Measurements from ENCODE around the gene CLP1. TPM values are rescaled to one million over a fixed set of nuclear protein-coding genes. Genes with fewer than 3 reads are reported as not detected.

The CLP1 gene
- polyA plus RNA-seq, 3 donors = 7.6 to 17.9 (median 12.9) TPM

GRCh38 chr11:57674251-57674650 is 16.7 kb downstream of the CLP1 start:
- Mint-ChIP-seq H3K27ac (peak overlapping the region in 2 of 7 donors; percentile 3 to 28), H3K27me3 (ENCODE audit: low read depth in 3 of 3) (peaks cover 0 to 1% (median 0%) of the 10 kb centered on the region in 3 donors), H3K4me1 (peaks cover 17% of the 10 kb centered on the region), H3K4me3 (no peak overlapping the region), H3K36me3 (peaks cover 56 to 60% of the 10 kb centered on the region in 2 donors), H3K9me3 (no peaks in the 10 kb centered on the region)
- H3K9ac ChIP-seq (ENCODE audit: insufficient read depth, low read length, poor library complexity, severe bottlenecking) = no peak overlapping the region
- peaks cover 4 to 6% of the 10 kb centered on the region in 2 donors for H3K4me1 ChIP-seq (ENCODE audit: control insufficient read depth in 1 of 2, insufficient read depth in 2 of 2, low read length in 2 of 2)
- H3K27ac ChIP-seq (ENCODE audit: low read depth in 1 of 2, low read length in 2 of 2) = peak overlapping the region in 1 of 2 donors; percentile 9
- no peak for DNase-seq
- H4K20me1 ChIP-seq (ENCODE audit: insufficient read depth, low read length) = peaks cover 99% of the 10 kb centered on the region
- no peak overlapping the region for H3K4me2 ChIP-seq (replicated peaks; ENCODE audit: extremely low read depth, low read length, poor library complexity, severe bottlenecking)
- no peaks in the 10 kb centered on the region for H3K27me3 ChIP-seq (ENCODE audit: control insufficient read depth in 2 of 2, insufficient read depth in 2 of 2, low read length in 2 of 2)
- H3K4me3 ChIP-seq (replicated peaks in 1 of 3; ENCODE audit: low read depth in 2 of 3, low read length in 3 of 3) = no peak overlapping the region
- intact Hi-C loops (cut with micrococcal nuclease) = no loop called here
- no peak for TF ChIP-seq CTCF (IDR thresholded peaks at IDR 0.05)
- peaks cover 98% of the 10 kb centered on the region for H3K79me2 ChIP-seq (ENCODE audit: insufficient read depth, low read length)
- H2AFZ ChIP-seq (ENCODE audit: insufficient read depth, low read depth, low read length, poor library complexity, severe bottlenecking) = no peak overlapping the region
- no peaks in the 10 kb centered on the region for H3K9me3 ChIP-seq (replicated peaks in 1 of 2; ENCODE audit: control insufficient read depth in 1 of 2, insufficient read depth in 1 of 2, low read length in 2 of 2)
- H3K36me3 ChIP-seq (replicated peaks in 1 of 2; ENCODE audit: control insufficient read depth in 1 of 2, insufficient read depth in 2 of 2, low read length in 2 of 2) = peaks cover 49 to 78% of the 10 kb centered on the region in 2 donors

DNA sequence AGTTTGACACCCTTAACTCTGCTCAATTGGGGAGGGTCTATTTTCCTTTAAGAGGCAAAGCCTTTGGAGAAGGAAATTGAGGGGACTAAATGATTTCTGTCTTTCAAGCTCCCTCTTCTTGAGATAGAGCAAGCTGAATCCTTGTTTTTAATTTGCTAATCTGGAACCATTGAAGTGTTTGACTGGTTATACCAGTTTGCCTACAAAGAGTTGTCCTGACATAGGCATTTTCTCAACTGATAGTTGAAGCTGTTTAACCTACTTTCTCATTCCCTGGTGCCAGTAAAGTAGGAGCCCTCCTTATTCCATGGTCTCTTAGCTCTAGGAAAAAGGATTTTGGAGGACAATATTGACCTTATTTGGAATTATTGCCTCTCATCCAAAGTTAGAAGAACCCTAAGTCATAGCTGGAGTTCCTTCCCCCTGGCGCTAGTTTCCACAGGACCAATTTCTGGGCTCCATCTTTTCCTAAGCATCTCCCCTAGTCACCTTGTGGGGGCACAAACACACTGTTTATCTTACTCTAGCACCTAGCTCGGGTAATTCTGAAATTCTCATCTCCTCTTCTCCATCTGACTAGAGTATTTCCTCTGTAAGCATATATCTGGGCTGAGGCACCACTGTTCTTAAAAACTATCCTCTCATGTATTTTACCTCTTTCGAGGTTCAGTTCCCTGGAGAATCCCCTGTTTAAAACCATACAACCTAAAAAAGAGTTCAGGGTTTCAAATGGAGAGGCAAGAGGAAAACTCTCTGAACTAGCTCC is 17.8 kb downstream of the CLP1 start:
- peaks cover 10% of the 10 kb centered on the region for H3K4me1 Mint-ChIP-seq
- H3K9me3 Mint-ChIP-seq = no peaks in the 10 kb centered on the region
- H3K27me3 Mint-ChIP-seq (ENCODE audit: low read depth in 3 of 3) = peaks cover 0 to 1% (median 0%) of the 10 kb centered on the region in 3 donors
- intact Hi-C loops (cut with micrococcal nuclease) = no loop called here
- Histone ChIP-seq H3K4me3 (replicated peaks in 1 of 3; ENCODE audit: low read depth in 2 of 3, low read length in 3 of 3) (no peak overlapping the region), H3K27me3 (ENCODE audit: control insufficient read depth in 2 of 2, insufficient read depth in 2 of 2, low read length in 2 of 2) (no peaks in the 10 kb centered on the region), H3K36me3 (replicated peaks in 1 of 2; ENCODE audit: control insufficient read depth in 1 of 2, insufficient read depth in 2 of 2, low read length in 2 of 2) (peaks cover 58 to 89% of the 10 kb centered on the region in 2 donors), H3K9ac (ENCODE audit: insufficient read depth, low read length, poor library complexity, severe bottlenecking) (no peak overlapping the region), H3K79me2 (ENCODE audit: insufficient read depth, low read length) (peaks cover 98% of the 10 kb centered on the region), H3K27ac (ENCODE audit: low read depth in 1 of 2, low read length in 2 of 2) (peak overlapping the region in 1 of 2 donors; percentile 18), H3K4me2 (replicated peaks; ENCODE audit: extremely low read depth, low read length, poor library complexity, severe bottlenecking) (no peak overlapping the region), H4K20me1 (ENCODE audit: insufficient read depth, low read length) (peaks cover 99% of the 10 kb centered on the region), H2AFZ (ENCODE audit: insufficient read depth, low read depth, low read length, poor library complexity, severe bottlenecking) (no peak overlapping the region), H3K9me3 (replicated peaks in 1 of 2; ENCODE audit: control insufficient read depth in 1 of 2, insufficient read depth in 1 of 2, low read length in 2 of 2) (no peaks in the 10 kb centered on the region), H3K4me1 (ENCODE audit: control insufficient read depth in 1 of 2, insufficient read depth in 2 of 2, low read length in 2 of 2) (no peaks in the 10 kb centered on the region)
- H3K36me3 Mint-ChIP-seq = peaks cover 61 to 70% of the 10 kb centered on the region in 2 donors
- TF ChIP-seq CTCF (IDR thresholded peaks at IDR 0.05) = no peak
- no peak overlapping the region for H3K27ac Mint-ChIP-seq
- WGBS (ENCODE audit: insufficient coverage) = 88% methylated on average over 1 of the region's 3 CpGs
- no peak for DNase-seq
- no peak overlapping the region for H3K4me3 Mint-ChIP-seq
